Pancreas (tissue), 10 donors: ENCODE measurements around the gene SRSF6. TPM values are rescaled to one million over a fixed set of nuclear protein-coding genes. Genes with fewer than 3 reads are reported as not detected.

Source experiments
- ATAC-seq, 4 donors: fragments of 200-7000 bp; cut with Tn5 transposase; one replicate each; pipeline versions ENCODE4 v1.8.0 to v1.9.1; 2020; ENCODE audit warnings: mild to moderate bottlenecking in 4 of 4, moderate library complexity in 4 of 4
- DNase-seq, 6 donors: peaks; one replicate each; pipeline ENCODE4 v3.0.0-alpha.2; 2020
- FAIRE-seq: peaks from 2 replicates; lab custom pipeline; 2012; peaks lifted over from hg19 to GRCh38; lab: Jason Lieb, UNC
- H3K27ac ChIP-seq, 4 donors: fragments of 200-600 bp; sonication (generic); 1 replicate in 3 of 4; 2 replicates in 1 of 4; pipeline versions ENCODE4 v1.5.0 to v1.8.0; 2020
- H3K27me3 ChIP-seq, 4 donors: fragments of 200-600 bp; one replicate each; pipeline ENCODE4 v1.8.0; 2021
- H3K36me3 ChIP-seq, 3 donors: fragments of 200-600 bp; sonication (generic) in 1 of 3; one replicate each; pipeline versions ENCODE4 v1.5.0 to v1.8.0; 2020 to 2021
- H3K4me1 ChIP-seq, 3 donors: fragments of 200-600 bp; one replicate each; pipeline ENCODE4 v1.8.0; 2021
- H3K4me3 ChIP-seq, 4 donors: fragments of 200-600 bp; sonication (generic) in 2 of 4; one replicate each; pipeline versions ENCODE4 v1.5.0 to v1.8.0; 2020 to 2021
- H3K9me3 ChIP-seq, 4 donors: fragments of 200-600 bp; one replicate each; pipeline ENCODE4 v1.8.0; 2021
- CTCF ChIP-seq, 4 donors: fragments of 200-600 bp; sonication (generic) in 3 of 4; IDR thresholded peaks; one replicate each; pipeline versions ENCODE4 v1.5.0 to v1.8.0; 2021; ENCODE audit warnings: antibody characterized with exemption in 4 of 4
- WGBS, 2 donors: extraction: QIAGEN DNeasy Blood & Tissue Kit; methylation state at CpG; one replicate each; pipeline ENCODE4 v1.1.7; 2013; 5-methylcytosine and 5-hydroxymethylcytosine counted together
- intact Hi-C, 3 donors: fragments of 100-400 bp; cut with DNase I; formaldehyde crosslinking; loops; one replicate each; pipeline versions ENCODE4 v1.11.1 to v1.14.2; 2022
- polyA plus RNA-seq, 2 donors: library from polyadenylated mRNA; stranded (reverse); fragments of 200-250 nt; gene quantifications; one replicate each; pipeline ENCODE4 v1.2.3, GENCODE V29; 2013
- total RNA-seq, 6 donors: library from RNA; stranded (reverse); fragmentation: NEBNext Ultra II Directional in 4 of 6; extraction: Animal tissue kit (Norgen Biotek cat#: 25700) in 4 of 6; gene quantifications; one replicate each; pipeline versions ENCODE4 v1.2.1 to v1.2.4, GENCODE V29; 2021 to 2023
- donor health status: healthy with polysubstance abuse.
- donor health status: DM: no; HTN: no; CAD: no; lungs with moderate emphysema.
- donor health status: DM: no; HTN: no; CAD: no.
- donor health status: control.
- donor health status: control.
- donor health status: Bipolar disorder and iron deficiency.
- donor health status: DM: yes; HTN: yes; CAD: no.
- donor health status: DM: no; HTN: no; CAD: no.
- donor health status: DM: no; HTN: no; CAD: no.
- donor health status: DM: yes; HTN: yes; CAD: no.

The SRSF6 gene
- total and polyA plus RNA-seq, 8 donors: 53.9 to 113 (median 80.7) TPM

- WGBS, 2 donors: 96 to 100% methylated on average over 1 of the region's 1 CpG
- intact Hi-C loops: no loop called here
- Histone ChIP-seq H3K4me1 (peaks cover 0 to 5% (median 2%) of the 10 kb centered on the region in 3 donors), H3K9me3 (no peaks in the 10 kb centered on the region), H3K36me3 (peaks cover 0 to 38% (median 3%) of the 10 kb centered on the region in 3 donors), H3K27me3 (no peaks in the 10 kb centered on the region), H3K4me3 (no peak overlapping the region), H3K27ac (no peak overlapping the region)
- FAIRE-seq: no peak
- no peak for DNase-seq
- no peak for ATAC-seq
- no peak for TF ChIP-seq CTCF (IDR thresholded peaks at IDR 0.05)
These were observed 9.9 kb downstream of the SRSF6 start for GRCh38 chr20:43467589-43467988.

GRCh38 chr20:43472671-43473380 is 15.1 kb downstream of the SRSF6 start:
- ATAC-seq: no peak

GRCh38 chr20:43473381-43473704 is 15.6 kb downstream of the SRSF6 start:
- WGBS, 2 donors: 98% methylated on average over 4 of the region's 4 CpGs
- H3K27ac ChIP-seq: no peak overlapping the region
- ATAC-seq (no peak), FAIRE-seq (no peak), DNase-seq (no peak)
- intact Hi-C loops: no loop called here
- H3K27me3 ChIP-seq: no peaks in the 10 kb centered on the region
- no peaks in the 10 kb centered on the region for H3K9me3 ChIP-seq
- no peaks in the 10 kb centered on the region for H3K4me1 ChIP-seq
- TF ChIP-seq CTCF (IDR thresholded peaks at IDR 0.05): no peak
- no peak overlapping the region for H3K4me3 ChIP-seq
- no peaks in the 10 kb centered on the region for H3K36me3 ChIP-seq

More at GRCh38 chr20:43472671-43473380, 15.1 kb downstream of the SRSF6 start:
- 82 to 86% methylated on average over 11 of the region's 11 CpGs for WGBS, 2 donors
- H3K4me1 ChIP-seq: no peaks in the 10 kb centered on the region
- TF ChIP-seq CTCF (IDR thresholded peaks at IDR 0.05): no peak
- no peaks in the 10 kb centered on the region for H3K36me3 ChIP-seq
- intact Hi-C loops: no loop called here
- no peaks in the 10 kb centered on the region for H3K9me3 ChIP-seq
- no peak overlapping the region for H3K4me3 ChIP-seq
- H3K27me3 ChIP-seq: no peaks in the 10 kb centered on the region
- FAIRE-seq (no peak), DNase-seq (no peak)
- H3K27ac ChIP-seq: no peak overlapping the region

- no peaks in the 10 kb centered on the region for H3K27me3 ChIP-seq
- DNase-seq (no peak), ATAC-seq (peak in 1 of 4 donors; percentile 28), FAIRE-seq (no peak)
- intact Hi-C loops: no loop called here
- WGBS, 2 donors: 31 to 34% methylated on average over 3 of the region's 3 CpGs
- H3K36me3 ChIP-seq: no peaks in the 10 kb centered on the region
- H3K9me3 ChIP-seq: no peaks in the 10 kb centered on the region
- no peaks in the 10 kb centered on the region for H3K4me1 ChIP-seq
- H3K4me3 ChIP-seq: no peak overlapping the region
- no peak for TF ChIP-seq CTCF (IDR thresholded peaks at IDR 0.05)
- no peak overlapping the region for H3K27ac ChIP-seq
These were observed 19.5 kb downstream of the SRSF6 start for GRCh38 chr20:43477193-43477592.

GRCh38 chr20:43477619-43478018 is 19.9 kb downstream of the SRSF6 start:
- Histone ChIP-seq H3K4me3 (no peak overlapping the region), H3K36me3 (no peaks in the 10 kb centered on the region), H3K27ac (no peak overlapping the region), H3K9me3 (no peaks in the 10 kb centered on the region), H3K27me3 (no peaks in the 10 kb centered on the region), H3K4me1 (no peaks in the 10 kb centered on the region)
- no peak for FAIRE-seq
- no peak for ATAC-seq
- intact Hi-C loops: no loop called here
- no peak for TF ChIP-seq CTCF (IDR thresholded peaks at IDR 0.05)
- WGBS, 2 donors: 69 to 73% methylated on average over 4 of the region's 4 CpGs
- no peak for DNase-seq
